Neural cell (in vitro differentiated cells): ENCODE data around the gene CHDH.

Experiments
- POLR2AphosphoS5 ChIP-seq: IDR thresholded peaks from 2 replicates; pipeline ENCODE4 v1.6.1; 2012
- TAF1 ChIP-seq: IDR thresholded peaks from 2 replicates; pipeline ENCODE4 v1.6.1; 2012; ENCODE audit warnings: low read depth
- TF ChIP-seq, protein P1 (sequence below): fragments of 450-650 bp; IDR thresholded peaks from 2 replicates; pipeline ENCODE4 v1.5.1; 2014; ENCODE audit warnings: antibody characterized with exemption, mild to moderate bottlenecking, moderate library complexity; ENCODE audit not compliant: poor library complexity, severe bottlenecking

DNA sequence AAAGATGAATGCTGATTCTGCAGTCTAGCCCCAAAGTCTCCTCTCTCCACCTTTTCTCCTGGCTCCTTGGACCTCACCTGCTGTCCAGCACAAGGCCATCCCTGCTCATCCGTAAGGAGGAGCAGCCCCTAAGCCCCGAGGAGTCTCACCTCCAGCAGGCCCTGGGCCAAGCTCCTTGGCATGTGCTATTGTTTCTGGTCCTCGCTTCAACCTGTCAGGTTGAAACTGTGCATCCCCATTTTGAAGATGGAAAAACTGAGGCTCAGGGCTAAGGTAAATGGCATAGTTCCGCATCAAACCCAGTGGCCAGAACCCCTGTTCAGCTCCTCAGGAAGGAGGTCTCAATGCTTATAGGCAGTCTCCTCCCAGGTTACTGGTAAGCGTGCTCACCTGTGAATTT lies 26.1 kb downstream of the CHDH start:
- TF ChIP-seq, protein P1, sequence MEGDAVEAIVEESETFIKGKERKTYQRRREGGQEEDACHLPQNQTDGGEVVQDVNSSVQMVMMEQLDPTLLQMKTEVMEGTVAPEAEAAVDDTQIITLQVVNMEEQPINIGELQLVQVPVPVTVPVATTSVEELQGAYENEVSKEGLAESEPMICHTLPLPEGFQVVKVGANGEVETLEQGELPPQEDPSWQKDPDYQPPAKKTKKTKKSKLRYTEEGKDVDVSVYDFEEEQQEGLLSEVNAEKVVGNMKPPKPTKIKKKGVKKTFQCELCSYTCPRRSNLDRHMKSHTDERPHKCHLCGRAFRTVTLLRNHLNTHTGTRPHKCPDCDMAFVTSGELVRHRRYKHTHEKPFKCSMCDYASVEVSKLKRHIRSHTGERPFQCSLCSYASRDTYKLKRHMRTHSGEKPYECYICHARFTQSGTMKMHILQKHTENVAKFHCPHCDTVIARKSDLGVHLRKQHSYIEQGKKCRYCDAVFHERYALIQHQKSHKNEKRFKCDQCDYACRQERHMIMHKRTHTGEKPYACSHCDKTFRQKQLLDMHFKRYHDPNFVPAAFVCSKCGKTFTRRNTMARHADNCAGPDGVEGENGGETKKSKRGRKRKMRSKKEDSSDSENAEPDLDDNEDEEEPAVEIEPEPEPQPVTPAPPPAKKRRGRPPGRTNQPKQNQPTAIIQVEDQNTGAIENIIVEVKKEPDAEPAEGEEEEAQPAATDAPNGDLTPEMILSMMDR = no peak
- no peak for TF ChIP-seq POLR2AphosphoS5
- TF ChIP-seq TAF1 = no peak
